GM12872 (cell line): ENCODE measurements around the gene ZNF30.

Source experiments
- TF ChIP-seq, protein P1 (sequence below): IDR thresholded peaks from 3 replicates; pipeline ENCODE4 v1.5.1; 2011; ENCODE audit warnings: low read depth, mild to moderate bottlenecking, low read length, moderate library complexity; ENCODE audit not compliant: insufficient read depth

The ZNF30 gene

DNA sequence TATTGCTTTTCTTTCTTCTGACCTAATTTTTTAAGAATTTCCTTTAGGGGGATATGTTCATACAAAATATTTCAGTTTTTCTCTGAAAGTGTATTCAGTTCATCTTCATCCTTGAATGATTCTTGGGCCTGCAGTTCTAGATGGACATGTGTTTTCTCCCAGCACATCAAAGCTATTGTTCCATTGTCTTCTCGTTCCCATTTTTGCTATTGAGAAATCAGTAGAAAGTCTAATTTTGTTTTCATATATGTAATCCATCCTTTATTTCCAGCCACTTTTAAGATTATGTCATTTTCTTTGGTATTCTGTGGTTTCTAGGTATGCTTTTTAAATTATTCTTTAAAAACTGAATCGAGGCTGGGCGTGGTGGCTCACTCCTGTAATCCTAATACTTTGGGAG is 57.6 kb downstream of the ZNF30 start:
- TF ChIP-seq, protein P1, sequence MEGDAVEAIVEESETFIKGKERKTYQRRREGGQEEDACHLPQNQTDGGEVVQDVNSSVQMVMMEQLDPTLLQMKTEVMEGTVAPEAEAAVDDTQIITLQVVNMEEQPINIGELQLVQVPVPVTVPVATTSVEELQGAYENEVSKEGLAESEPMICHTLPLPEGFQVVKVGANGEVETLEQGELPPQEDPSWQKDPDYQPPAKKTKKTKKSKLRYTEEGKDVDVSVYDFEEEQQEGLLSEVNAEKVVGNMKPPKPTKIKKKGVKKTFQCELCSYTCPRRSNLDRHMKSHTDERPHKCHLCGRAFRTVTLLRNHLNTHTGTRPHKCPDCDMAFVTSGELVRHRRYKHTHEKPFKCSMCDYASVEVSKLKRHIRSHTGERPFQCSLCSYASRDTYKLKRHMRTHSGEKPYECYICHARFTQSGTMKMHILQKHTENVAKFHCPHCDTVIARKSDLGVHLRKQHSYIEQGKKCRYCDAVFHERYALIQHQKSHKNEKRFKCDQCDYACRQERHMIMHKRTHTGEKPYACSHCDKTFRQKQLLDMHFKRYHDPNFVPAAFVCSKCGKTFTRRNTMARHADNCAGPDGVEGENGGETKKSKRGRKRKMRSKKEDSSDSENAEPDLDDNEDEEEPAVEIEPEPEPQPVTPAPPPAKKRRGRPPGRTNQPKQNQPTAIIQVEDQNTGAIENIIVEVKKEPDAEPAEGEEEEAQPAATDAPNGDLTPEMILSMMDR: no peak

DNA sequence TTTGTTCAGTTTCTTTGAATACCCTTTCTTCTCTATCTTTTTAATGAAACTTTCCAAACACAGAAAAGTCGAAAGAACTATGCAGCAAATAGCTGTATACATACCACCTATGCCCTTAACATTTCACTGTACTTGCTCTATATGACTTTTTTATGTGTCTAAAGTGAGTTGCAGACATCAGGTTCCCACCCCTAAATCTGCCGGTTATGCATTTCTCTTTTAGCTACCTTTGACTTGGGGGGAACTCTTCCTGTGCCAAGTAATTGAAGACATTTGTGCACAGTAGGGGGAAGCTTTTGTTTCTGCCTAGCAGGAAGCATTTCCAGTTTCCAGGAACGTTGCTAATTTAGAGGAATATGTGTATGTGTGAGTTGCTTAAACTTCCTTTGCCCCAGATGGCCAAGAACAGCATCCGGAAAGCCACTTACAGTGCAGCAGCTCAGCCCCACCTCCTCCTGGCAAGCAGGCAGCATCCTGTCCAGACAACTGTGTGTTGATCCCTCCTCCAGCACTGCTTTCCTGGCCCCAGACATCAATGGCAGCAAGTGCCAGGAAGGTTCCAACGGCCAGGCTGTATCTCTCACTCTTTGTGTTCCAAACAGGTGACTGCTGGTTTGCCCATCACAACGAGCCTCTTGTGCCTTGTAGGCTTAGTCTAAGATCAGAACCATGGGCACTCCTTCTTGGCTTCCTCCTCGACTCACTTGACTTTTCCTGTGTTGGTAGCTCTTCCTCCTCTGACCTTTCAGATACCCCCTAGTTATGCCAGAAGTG is 58.7 kb downstream of the ZNF30 start:
- TF ChIP-seq, protein P1: no peak

DNA sequence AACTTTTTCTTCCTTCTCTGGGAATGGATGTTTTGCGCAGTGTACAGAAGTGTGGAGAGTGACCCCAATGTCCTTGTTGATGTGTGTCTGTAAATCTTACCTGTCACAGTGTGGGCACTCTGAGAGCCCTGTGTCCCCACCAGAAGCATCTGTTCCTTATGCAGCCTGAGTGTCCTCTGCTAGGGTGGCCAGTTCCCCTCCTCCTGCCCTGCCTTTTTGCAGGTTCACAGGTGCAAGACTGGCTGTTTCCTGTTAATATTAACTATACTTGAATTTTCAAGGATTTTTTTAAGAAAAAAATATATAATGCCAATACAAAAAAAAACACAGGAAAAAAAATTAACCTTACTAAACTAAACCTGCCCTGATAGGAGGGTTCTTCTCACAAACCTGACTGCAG is 61.4 kb downstream of the ZNF30 start:
- TF ChIP-seq, protein P1: no peak

DNA sequence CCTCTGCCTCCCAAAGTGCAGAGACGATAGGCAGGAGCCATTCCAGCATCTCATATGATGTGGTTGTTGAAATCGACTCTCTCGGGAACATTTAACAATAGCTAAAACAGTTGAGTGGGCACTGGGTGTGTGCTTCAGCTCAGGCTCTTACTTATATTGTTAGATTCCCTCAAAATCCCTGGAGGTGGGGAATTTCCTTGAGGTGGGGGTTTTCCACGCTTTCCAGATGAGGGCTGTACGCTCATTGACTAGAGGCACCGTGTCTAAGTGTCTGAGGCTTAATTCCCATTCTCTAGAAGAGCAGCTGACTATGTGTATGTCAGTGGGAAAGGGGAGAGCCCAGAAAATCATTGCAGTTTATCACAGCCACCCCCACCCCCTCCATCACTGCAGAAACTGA is 62.6 kb downstream of the ZNF30 start:
- TF ChIP-seq, protein P1: no peak

DNA sequence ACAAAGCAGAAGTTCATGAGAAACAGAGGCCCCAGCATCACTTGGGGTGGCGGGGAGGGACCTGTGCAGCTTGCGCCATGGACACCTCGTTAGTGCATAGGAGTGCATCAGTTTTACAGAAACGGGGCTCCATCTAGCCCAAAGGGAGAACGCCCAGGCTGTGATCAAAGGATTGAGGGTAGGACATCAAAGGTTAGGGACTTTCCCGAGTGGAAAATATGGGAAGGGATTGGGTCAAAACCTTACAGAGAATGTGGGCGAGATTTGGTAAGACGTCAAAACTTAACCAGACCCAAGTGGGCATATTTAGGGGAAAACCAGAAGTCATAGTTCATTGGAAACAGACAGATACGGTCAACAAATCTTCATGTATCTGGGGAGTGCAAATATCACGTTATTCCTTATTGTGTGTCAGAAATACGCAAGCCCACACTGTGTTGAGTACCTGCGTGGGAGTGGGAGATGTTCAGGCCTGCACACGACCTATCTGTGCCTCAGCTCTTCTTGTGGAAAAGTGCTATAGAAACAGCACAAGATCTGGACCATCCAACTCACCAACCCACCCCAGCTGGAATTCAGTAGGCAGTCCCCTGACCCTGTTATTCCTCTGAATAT is 64.0 kb downstream of the ZNF30 start:
- TF ChIP-seq, protein P1: no peak

DNA sequence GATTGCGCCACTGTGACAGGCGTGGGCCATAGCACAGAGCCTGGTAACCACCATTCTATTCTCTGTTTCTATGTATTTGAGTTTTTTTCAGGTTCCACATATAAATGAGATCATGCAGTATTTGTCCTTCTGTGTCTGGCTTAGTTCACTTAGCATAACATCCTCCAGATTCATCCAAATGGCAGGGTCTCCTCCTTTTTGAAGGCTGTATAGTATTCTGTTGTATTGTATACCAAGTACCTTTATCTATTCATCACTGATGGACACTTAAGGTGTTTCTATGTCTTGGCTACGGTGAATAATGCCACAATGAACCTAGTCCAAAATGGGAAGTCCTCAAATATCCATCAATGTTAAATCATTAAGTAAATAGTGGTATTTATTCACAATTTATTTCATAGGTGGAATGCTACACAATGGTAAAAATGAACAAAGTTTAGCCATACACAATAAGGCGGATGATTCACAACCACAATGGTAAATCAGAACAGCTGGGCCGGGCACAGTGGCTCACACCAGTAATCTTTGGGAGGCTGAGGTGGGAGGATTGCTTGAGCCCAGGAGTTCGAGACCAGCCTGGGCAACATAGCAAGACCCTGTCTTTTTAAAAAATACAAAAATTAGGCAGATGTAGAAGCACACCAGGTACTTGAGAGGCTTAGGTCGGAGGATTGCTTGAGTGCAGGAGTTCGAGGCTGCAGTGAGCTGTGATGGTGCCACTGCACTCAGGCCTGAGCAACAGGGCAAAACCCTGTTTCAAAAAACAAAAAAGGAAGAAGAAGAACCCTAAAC is 65.0 kb downstream of the ZNF30 start:
- TF ChIP-seq, protein P1: no peak

DNA sequence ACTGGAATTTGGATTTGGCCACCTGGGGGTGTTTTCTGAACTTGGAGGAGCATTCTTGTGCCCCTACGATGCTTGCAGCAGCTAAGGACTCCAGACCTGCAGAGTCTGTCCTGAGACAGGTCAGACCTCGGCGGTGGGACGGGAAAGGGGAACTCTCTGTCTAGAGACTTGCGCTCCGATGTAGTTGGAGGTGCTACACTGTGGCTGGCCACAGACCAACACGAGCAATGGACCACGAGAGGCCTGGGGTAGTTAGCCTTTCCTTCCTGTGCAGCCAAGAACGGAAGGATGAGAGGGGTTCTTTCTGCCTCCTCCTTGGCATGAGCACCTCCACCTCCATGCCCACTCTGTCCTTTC is 67.6 kb downstream of the ZNF30 start:
- TF ChIP-seq, protein P1: no peak
